ENCODE measurements around the gene SRP14. TPM values are rescaled to one million over a fixed set of nuclear protein-coding genes. Genes with fewer than 3 reads are reported as not detected.
"Not testable (repeated sequence)": the region's sequence is repeated elsewhere in the genome, so short reads cannot be mapped to it uniquely, and the experiment has no call there.

The SRP14 gene
- polyA plus RNA-seq, 4 donors: 261 to 329 (median 300) TPM

GRCh38 chr15:40082195-40082883 is 43.4 kb upstream of the SRP14 start:
- H3K36me3 ChIP-seq (ENCODE audit: control insufficient read depth in 3 of 3, insufficient read depth in 2 of 3, low read depth in 1 of 3, low read length in 3 of 3): no peaks in the 10 kb centered on the region
- DNase-seq (peak; percentile 77 to 90), FAIRE-seq (no peak)
- no peaks in the 10 kb centered on the region for H3K27me3 ChIP-seq (ENCODE audit: control insufficient read depth in 3 of 3, insufficient read depth in 3 of 3, low read length in 3 of 3)
- H3K4me1 ChIP-seq (ENCODE audit: control insufficient read depth in 3 of 3, insufficient read depth in 2 of 3, low read depth in 1 of 3, low read length in 2 of 3): peaks cover 14 to 41% (median 14%) of the 10 kb centered on the region in 3 donors
- 20 to 48% (median 42%) methylated on average over 12 of the region's 12 CpGs for WGBS, 3 donors
- peak overlapping the region in 1 of 3 donors; percentile 31 for H3K4me3 ChIP-seq (ENCODE audit: low read depth in 1 of 3, low read length in 3 of 3)
- H3K9me3 ChIP-seq (ENCODE audit: control insufficient read depth in 2 of 2, insufficient read depth in 1 of 2, low read depth in 1 of 2, low read length in 1 of 2): no peaks in the 10 kb centered on the region
- H3K27ac ChIP-seq (ENCODE audit: low read depth in 1 of 3, low read length in 2 of 3): peak overlapping the region; percentile 45 to 74 (median 67)

GRCh38 chr15:40081691-40082194 is 42.8 kb upstream of the SRP14 start:
- Histone ChIP-seq H3K4me3 (ENCODE audit: low read depth in 1 of 3, low read length in 3 of 3) (peak overlapping the region in 1 of 3 donors; percentile 31), H3K27me3 (ENCODE audit: control insufficient read depth in 3 of 3, insufficient read depth in 3 of 3, low read length in 3 of 3) (no peaks in the 10 kb centered on the region), H3K36me3 (ENCODE audit: control insufficient read depth in 3 of 3, insufficient read depth in 2 of 3, low read depth in 1 of 3, low read length in 3 of 3) (no peaks in the 10 kb centered on the region), H3K9me3 (ENCODE audit: control insufficient read depth in 2 of 2, insufficient read depth in 1 of 2, low read depth in 1 of 2, low read length in 1 of 2) (no peaks in the 10 kb centered on the region), H3K4me1 (ENCODE audit: control insufficient read depth in 3 of 3, insufficient read depth in 2 of 3, low read depth in 1 of 3, low read length in 2 of 3) (peaks cover 14 to 39% (median 14%) of the 10 kb centered on the region in 3 donors), H3K27ac (ENCODE audit: low read depth in 1 of 3, low read length in 2 of 3) (peak overlapping the region; percentile 45 to 74 (median 67))
- DNase-seq (peak; percentile 69 to 90), FAIRE-seq (no peak)
- 6 to 13% (median 8%) methylated on average over 12 of the region's 12 CpGs for WGBS, 3 donors

GRCh38 chr15:40080847-40081246 is 41.9 kb upstream of the SRP14 start:
- FAIRE-seq (no peak), DNase-seq (no peak)
- Histone ChIP-seq H3K4me3 (ENCODE audit: low read depth in 1 of 3, low read length in 3 of 3) (no peak overlapping the region), H3K36me3 (ENCODE audit: control insufficient read depth in 3 of 3, insufficient read depth in 2 of 3, low read depth in 1 of 3, low read length in 3 of 3) (no peaks in the 10 kb centered on the region), H3K9me3 (ENCODE audit: control insufficient read depth in 2 of 2, insufficient read depth in 1 of 2, low read depth in 1 of 2, low read length in 1 of 2) (no peaks in the 10 kb centered on the region), H3K27me3 (ENCODE audit: control insufficient read depth in 3 of 3, insufficient read depth in 3 of 3, low read length in 3 of 3) (no peaks in the 10 kb centered on the region), H3K4me1 (ENCODE audit: control insufficient read depth in 3 of 3, insufficient read depth in 2 of 3, low read depth in 1 of 3, low read length in 2 of 3) (peaks cover 14 to 39% (median 15%) of the 10 kb centered on the region in 3 donors), H3K27ac (ENCODE audit: low read depth in 1 of 3, low read length in 2 of 3) (peak overlapping the region in 2 of 3 donors; percentile 15 to 67)
- 25 to 36% (median 31%) methylated on average over 5 of the region's 5 CpGs for WGBS, 3 donors

- no peaks in the 10 kb centered on the region for H3K27me3 ChIP-seq (ENCODE audit: control insufficient read depth in 3 of 3, insufficient read depth in 3 of 3, low read length in 3 of 3)
- no peak overlapping the region for H3K4me3 ChIP-seq (ENCODE audit: low read depth in 1 of 3, low read length in 3 of 3)
- no peaks in the 10 kb centered on the region for H3K9me3 ChIP-seq (ENCODE audit: control insufficient read depth in 2 of 2, insufficient read depth in 1 of 2, low read depth in 1 of 2, low read length in 1 of 2)
- no peaks in the 10 kb centered on the region for H3K36me3 ChIP-seq (ENCODE audit: control insufficient read depth in 3 of 3, insufficient read depth in 2 of 3, low read depth in 1 of 3, low read length in 3 of 3)
- H3K27ac ChIP-seq (ENCODE audit: low read depth in 1 of 3, low read length in 2 of 3): no peak overlapping the region
- FAIRE-seq (no peak), DNase-seq (no peak)
- H3K4me1 ChIP-seq (ENCODE audit: control insufficient read depth in 3 of 3, insufficient read depth in 2 of 3, low read depth in 1 of 3, low read length in 2 of 3): peaks cover 14 to 35% (median 17%) of the 10 kb centered on the region in 3 donors
- 22 to 40% (median 27%) methylated on average over 1 of the region's 1 CpG for WGBS, 3 donors
These were observed 41.1 kb upstream of the SRP14 start for GRCh38 chr15:40080104-40080503.

- FAIRE-seq: no peak
- 94 to 98% (median 96%) methylated on average over 6 of the region's 6 CpGs for WGBS, 3 donors
- Histone ChIP-seq H3K9me3 (ENCODE audit: control insufficient read depth in 2 of 2, insufficient read depth in 1 of 2, low read depth in 1 of 2, low read length in 1 of 2) (no peaks in the 10 kb centered on the region), H3K4me1 (ENCODE audit: control insufficient read depth in 3 of 3, insufficient read depth in 2 of 3, low read depth in 1 of 3, low read length in 2 of 3) (peaks cover 14 to 35% (median 17%) of the 10 kb centered on the region in 3 donors), H3K27ac (ENCODE audit: low read depth in 1 of 3, low read length in 2 of 3) (no peak overlapping the region), H3K27me3 (ENCODE audit: control insufficient read depth in 3 of 3, insufficient read depth in 3 of 3, low read length in 3 of 3) (no peaks in the 10 kb centered on the region), H3K36me3 (ENCODE audit: control insufficient read depth in 3 of 3, insufficient read depth in 2 of 3, low read depth in 1 of 3, low read length in 3 of 3) (no peaks in the 10 kb centered on the region), H3K4me3 (ENCODE audit: low read depth in 1 of 3, low read length in 3 of 3) (no peak overlapping the region)
- no peak for DNase-seq
These were observed 40.5 kb upstream of the SRP14 start for GRCh38 chr15:40079456-40079855.

GRCh38 chr15:40075298-40076044 is 36.5 kb upstream of the SRP14 start:
- Histone ChIP-seq H3K27me3 (ENCODE audit: control insufficient read depth in 3 of 3, insufficient read depth in 3 of 3, low read length in 3 of 3) (no peaks in the 10 kb centered on the region), H3K4me3 (ENCODE audit: low read depth in 1 of 3, low read length in 3 of 3) (no peak overlapping the region), H3K36me3 (ENCODE audit: control insufficient read depth in 3 of 3, insufficient read depth in 2 of 3, low read depth in 1 of 3, low read length in 3 of 3) (no peaks in the 10 kb centered on the region), H3K9me3 (ENCODE audit: control insufficient read depth in 2 of 2, insufficient read depth in 1 of 2, low read depth in 1 of 2, low read length in 1 of 2) (no peaks in the 10 kb centered on the region), H3K27ac (ENCODE audit: low read depth in 1 of 3, low read length in 2 of 3) (no peak overlapping the region), H3K4me1 (ENCODE audit: control insufficient read depth in 3 of 3, insufficient read depth in 2 of 3, low read depth in 1 of 3, low read length in 2 of 3) (peaks cover 0 to 6% (median 4%) of the 10 kb centered on the region in 3 donors)
- 57 to 77% (median 67%) methylated on average over 18 of the region's 18 CpGs for WGBS, 3 donors
- FAIRE-seq (no peak), DNase-seq (no peak)

GRCh38 chr15:40074656-40075055 is 35.7 kb upstream of the SRP14 start:
- not testable (repeated sequence) for H3K27me3 ChIP-seq (ENCODE audit: control insufficient read depth in 3 of 3, insufficient read depth in 3 of 3, low read length in 3 of 3); H3K9me3 ChIP-seq (ENCODE audit: control insufficient read depth in 2 of 2, insufficient read depth in 1 of 2, low read depth in 1 of 2, low read length in 1 of 2); H3K36me3 ChIP-seq (ENCODE audit: control insufficient read depth in 3 of 3, insufficient read depth in 2 of 3, low read depth in 1 of 3, low read length in 3 of 3); H3K4me3 ChIP-seq (ENCODE audit: low read depth in 1 of 3, low read length in 3 of 3); FAIRE-seq; DNase-seq; H3K27ac ChIP-seq (ENCODE audit: low read depth in 1 of 3, low read length in 2 of 3); H3K4me1 ChIP-seq (ENCODE audit: control insufficient read depth in 3 of 3, insufficient read depth in 2 of 3, low read depth in 1 of 3, low read length in 2 of 3)
- WGBS, 3 donors: 93 to 97% (median 94%) methylated on average over 14 to 27 of the region's 27 CpGs

- H3K9me3 ChIP-seq (ENCODE audit: control insufficient read depth in 2 of 2, insufficient read depth in 1 of 2, low read depth in 1 of 2, low read length in 1 of 2); H3K36me3 ChIP-seq (ENCODE audit: control insufficient read depth in 3 of 3, insufficient read depth in 2 of 3, low read depth in 1 of 3, low read length in 3 of 3); DNase-seq; H3K27me3 ChIP-seq (ENCODE audit: control insufficient read depth in 3 of 3, insufficient read depth in 3 of 3, low read length in 3 of 3); FAIRE-seq; H3K4me3 ChIP-seq (ENCODE audit: low read depth in 1 of 3, low read length in 3 of 3): not testable (repeated sequence)
- peak overlapping the region in 1 of 3 donors; percentile 38 for H3K27ac ChIP-seq (ENCODE audit: low read depth in 1 of 3, low read length in 2 of 3)
- peaks cover 5 to 10% (median 6%) of the 10 kb centered on the region in 3 donors for H3K4me1 ChIP-seq (ENCODE audit: control insufficient read depth in 3 of 3, insufficient read depth in 2 of 3, low read depth in 1 of 3, low read length in 2 of 3)
- 73 to 84% (median 74%) methylated on average over 31 to 34 of the region's 34 CpGs for WGBS, 3 donors
These were observed 34.9 kb upstream of the SRP14 start for GRCh38 chr15:40073716-40074490.

Measured in small intestine (tissue), 7 donors.